SIG-M5 (cell line): ENCODE data around the gene HOXA13.

Experiments
- DNase-seq: peaks from one replicate; lab custom pipeline; 2025; lab: John Stamatoyannopoulos, UW

The HOXA13 gene

DNA sequence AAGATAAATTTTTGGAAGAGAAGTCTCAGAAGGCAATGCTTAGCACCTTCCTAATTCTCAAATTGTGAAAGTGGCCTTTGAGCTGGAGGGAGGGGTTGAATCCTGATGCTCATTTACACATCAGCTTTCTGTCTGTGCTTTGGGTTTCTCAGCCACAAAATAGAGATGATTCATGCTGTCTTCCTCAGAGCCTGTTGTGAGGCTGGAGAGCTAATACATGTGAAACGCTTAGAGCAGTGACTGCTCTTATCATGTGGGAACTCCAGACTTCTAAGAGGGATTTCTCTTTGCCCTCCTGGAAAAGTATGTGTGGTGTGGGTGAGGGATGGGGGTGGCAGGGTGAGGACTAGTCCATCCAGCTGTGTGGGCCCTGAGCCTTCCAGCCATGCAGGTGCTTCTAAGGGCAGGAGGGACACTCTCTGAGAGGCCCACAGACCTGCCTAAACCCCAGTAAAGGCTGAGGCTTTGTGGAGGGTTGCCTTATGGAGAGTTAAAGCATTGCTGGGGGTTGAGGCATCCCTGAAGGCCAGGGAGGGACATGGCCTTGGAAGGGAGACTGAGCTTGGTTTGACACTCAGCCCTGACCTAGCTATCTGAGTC lies 37.9 kb upstream of the HOXA13 start:
- DNase-seq: peak; percentile 10

DNA sequence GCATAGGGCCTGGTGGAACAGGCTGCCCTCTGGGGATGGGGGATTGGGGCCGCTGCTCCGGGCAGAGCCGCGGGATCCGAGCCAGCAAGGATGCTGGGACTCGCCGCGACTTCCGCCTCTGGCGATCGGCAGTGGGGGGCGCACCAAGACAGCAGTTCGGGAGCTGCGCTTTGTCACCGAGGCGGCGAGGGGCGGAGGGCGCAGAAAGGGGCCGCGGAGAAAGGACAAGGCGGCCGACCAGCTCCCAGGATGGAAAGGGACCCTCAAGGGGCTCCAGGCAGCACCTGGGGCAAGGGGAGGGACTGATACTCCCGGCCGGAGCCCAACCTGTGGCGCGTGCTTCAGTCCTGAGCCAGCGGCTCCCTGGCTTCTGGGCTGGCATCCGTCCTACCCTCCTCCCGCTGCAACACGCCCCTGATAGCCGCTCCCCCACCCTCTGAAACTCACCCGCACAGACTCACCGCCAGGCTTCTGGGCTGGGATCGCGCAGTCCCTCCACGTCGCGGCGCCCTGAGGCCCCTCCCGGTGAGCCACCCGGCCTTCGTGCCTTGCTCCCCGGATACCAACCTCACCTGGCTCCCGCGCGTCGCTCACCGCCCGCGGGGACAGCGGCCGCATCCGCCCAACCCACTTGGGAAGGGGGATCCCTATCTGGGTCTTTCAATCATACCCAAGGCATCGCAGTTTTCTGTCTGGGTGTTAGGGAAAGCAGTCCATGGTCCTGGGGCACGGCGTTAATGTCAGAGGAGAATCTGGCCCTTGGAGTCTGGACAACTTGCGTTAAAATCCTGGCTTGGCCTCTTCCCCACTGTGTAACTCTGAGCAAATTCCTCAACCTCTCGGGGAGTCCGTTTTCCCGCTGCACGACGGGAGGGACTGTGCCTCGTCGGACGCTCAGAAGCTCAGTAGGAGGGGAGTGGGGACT lies 35.8 kb upstream of the HOXA13 start:
- no peak for DNase-seq

DNA sequence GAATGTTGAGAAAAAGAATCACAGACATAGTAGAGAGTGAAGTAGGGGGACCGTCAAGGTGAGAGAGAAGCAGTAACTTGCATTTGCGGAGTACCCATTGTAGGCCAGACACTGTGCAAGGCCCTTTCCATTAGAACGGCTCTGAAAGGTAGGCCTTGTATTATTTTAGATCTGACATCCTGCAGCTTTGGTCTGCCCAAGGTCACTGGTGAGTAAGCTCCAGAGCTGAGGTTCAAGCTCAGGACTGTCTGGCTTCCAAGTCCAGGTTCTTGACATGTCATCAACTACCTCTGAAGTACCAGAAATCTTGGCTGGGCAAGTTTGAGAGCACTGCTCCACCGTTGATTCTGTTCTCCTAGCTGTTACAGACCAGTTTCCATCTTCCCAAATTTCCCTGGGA lies 29.6 kb upstream of the HOXA13 start:
- no peak for DNase-seq

DNA sequence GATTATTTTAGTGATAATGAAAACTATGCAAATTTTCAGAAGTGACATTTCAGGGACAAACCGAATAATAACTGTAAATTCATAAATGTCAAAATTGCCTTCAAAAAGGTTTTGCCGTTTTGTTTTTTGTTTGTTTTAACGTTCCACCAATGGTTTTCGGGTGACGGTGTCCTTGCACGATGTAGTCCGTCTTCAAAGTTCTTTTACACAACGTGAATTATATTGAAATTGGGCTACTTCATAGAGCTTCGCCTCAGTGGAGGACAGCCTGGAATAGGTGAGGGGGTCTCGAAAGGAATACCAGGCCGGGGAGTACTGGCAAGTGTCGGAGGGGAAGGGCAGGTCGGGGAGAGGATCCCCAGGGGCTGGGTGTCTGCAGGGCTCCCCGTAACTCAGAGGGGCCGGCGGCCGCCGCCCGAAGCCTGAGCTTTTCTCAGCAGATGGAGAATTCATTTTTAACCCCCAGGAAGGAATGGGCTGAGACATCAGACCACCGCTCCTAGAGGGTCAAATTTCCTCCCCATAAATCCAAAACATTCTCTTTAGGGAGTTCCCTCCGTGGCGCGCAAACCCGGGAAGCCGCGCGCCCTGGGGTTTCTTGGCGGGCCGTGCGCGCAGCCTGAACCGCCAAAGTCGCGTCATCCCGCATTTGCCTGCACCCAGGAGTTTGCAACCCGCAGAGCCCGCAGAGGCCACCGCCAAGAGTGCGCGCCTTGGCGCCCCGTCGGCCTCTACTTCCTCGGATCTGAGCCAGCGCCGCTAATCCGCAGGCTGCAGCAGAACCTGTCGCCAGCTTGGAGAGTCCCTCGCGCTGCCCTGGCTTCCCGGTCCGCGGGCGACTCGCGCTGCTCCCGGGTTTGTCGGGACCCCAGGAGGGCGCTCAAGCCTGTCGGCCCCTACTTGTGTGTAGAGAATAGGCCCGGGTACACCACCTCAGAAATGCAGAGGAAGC lies 25.4 kb upstream of the HOXA13 start:
- DNase-seq: no peak

DNA sequence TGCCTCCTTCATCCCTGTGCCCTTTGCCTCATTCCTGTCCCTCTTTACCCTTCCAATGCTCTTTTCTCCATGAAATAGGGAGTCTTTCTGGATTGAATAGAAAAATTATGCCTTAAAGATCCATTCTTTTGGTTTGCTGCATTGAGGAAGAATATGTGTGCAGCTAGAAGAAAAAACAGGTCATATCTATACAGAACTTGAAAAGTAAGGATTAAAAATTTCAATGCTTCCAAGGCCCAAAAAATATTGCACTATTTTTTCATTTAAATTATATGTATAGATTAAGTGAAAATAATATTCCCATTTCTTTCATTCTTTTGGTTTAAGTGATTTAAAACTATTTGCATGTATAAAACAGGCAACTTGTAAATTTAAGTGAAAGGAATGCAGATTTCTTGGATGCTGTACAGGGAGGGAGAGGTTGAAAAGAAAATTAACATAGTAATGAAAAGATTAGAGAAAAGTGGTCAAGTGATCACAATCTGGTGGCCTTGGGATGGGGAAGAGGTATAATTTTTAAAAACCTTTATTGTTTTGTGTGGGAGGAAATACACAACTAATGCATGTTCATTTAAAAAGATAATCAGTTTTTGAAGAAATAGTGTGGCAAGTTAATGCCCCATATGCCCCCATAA lies 24.2 kb upstream of the HOXA13 start:
- DNase-seq: no peak

DNA sequence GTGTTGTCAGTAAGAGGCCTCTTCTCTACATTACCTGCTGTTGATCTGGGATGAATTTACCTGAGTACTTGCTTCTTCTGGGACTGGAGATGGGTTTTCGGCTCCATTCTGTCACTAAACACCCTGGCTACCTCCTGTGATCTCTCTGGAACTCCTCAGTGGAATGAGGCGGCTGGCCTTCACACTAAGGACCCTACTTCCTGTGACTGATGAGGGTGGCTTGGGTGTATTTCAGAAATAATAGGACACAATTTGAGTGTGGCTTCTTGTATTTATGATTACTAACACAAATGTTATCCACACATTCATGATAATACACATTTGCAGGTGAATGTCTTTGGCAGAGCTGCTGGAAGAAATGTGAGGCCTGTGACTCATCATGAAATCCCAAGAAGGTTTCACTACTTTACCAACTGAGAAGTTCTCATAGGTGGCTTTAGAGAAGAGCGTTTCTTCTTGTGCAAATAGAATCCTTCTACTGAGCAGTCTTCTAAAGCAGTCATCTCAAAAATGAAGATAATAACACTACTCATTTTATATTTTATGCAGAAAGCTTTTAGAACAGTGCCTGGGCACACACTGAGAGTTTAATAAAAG lies 21.4 kb upstream of the HOXA13 start:
- no peak for DNase-seq

DNA sequence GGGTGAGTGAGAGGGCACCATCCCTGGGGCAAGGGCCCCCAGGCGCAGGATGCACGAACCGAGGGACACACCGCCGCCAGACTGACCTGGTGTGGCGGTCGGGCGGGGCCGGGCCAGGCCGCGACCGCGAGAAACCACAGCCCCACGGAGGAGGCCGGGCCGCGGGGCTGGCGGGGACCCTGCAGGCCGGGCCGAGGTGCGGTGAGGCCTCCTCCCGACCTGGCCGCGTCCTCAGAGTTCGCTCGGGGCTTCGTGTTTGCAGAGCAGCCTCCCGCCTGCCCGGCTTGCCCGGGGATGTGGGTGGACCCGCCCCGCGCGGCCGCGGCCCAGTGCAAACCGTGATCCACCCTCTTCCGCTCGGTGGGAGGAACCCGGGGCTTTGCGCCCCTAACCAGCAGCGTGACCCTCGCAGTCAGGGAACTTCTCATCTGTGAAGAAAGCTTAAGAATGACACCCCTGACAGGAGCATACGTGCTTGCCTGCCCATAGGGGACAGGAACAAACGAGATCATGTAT lies 20.6 kb upstream of the HOXA13 start:
- no peak for DNase-seq

DNA sequence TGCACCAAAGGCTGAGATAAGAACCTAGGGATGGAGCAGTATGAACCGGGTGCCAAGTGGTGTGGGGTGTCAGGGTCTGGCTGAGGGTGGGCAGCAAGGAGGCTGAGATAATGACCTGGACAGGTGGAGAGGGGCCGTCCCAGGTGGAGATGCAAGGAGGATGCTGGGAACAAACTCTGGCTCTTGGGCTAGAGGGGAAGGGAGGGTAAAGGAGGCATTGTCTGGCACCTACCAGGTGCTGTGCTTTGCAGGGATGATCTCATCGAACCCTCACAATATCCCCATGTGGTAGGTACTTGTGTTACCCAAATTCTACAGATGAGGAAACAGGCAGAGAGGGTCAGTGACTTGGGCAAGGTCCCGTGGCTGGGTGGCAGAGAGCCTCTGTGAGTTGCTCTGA lies 19.9 kb upstream of the HOXA13 start:
- no peak for DNase-seq

DNA sequence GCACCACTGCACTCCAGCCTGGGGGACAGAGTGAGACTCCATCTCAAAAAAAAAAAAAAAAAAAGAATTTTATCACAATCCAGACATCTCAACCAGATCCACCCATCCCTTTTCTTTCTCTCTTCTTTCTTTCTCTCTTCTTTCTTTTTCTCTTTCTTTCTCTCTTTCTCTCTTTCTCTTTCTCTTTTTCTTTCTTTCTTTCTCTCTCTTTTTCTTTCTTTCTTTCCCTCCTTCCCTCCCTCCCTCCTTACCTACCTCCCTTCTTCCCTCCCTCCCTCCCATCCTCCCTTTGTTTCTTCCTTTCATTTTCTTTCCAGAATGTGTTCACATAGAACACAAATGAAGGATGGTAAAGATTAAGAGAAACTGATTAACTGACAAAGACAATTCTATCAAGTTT lies 18.1 kb upstream of the HOXA13 start:
- DNase-seq: no peak

DNA sequence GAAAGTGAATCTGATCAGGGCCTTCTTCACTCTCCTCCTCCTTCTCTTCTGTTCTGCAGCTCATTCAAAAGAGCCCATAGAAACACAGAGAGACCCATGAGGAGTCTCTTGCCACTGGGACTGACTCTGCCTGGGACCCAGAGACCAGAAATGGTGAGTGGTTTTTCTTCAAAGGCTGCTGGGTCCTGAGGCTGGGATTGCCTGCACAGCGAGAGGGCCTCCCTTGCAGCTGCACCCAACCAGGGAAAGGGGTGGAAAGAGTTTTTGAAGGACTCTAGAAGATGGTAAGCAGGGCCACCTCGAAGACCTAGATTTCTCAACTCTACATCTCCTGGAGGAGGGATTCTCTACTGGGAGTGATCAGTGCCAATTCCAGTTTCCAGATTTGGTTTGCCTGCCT lies 15.5 kb upstream of the HOXA13 start:
- no peak for DNase-seq

DNA sequence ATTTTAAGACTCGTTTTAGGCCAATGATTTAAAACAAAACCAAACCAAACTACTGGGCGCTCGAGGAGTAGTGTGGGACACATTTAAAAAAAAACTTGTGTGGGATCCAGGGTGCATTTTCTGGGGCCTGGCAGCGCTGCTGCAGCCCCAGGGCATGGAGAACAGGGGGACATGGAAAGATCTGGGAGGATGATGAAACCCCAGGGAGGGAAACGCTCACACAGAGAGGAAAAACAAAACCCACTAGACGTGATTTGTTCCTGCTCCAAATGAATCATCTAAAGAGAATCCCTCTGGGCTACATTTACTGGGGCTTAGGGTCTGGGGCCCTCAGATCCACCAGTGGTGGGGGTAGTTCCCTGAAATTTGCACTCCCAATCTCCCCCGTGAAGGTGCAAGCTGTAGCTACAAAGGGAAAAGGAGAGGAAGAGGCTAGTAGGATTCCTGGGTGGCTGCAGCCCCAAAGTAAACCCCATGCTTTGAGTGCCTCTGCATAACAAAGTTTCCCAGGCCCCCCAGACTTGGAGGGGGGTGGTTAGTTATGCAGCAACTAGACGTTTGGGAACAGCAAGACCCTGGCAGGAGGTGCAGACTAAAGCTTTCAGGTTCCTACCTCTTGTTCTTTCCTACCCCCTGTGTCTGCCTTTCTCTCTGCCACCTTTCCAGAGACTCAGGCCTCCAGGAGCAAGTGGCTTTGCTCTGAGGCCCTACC lies 14.5 kb upstream of the HOXA13 start:
- no peak for DNase-seq

DNA sequence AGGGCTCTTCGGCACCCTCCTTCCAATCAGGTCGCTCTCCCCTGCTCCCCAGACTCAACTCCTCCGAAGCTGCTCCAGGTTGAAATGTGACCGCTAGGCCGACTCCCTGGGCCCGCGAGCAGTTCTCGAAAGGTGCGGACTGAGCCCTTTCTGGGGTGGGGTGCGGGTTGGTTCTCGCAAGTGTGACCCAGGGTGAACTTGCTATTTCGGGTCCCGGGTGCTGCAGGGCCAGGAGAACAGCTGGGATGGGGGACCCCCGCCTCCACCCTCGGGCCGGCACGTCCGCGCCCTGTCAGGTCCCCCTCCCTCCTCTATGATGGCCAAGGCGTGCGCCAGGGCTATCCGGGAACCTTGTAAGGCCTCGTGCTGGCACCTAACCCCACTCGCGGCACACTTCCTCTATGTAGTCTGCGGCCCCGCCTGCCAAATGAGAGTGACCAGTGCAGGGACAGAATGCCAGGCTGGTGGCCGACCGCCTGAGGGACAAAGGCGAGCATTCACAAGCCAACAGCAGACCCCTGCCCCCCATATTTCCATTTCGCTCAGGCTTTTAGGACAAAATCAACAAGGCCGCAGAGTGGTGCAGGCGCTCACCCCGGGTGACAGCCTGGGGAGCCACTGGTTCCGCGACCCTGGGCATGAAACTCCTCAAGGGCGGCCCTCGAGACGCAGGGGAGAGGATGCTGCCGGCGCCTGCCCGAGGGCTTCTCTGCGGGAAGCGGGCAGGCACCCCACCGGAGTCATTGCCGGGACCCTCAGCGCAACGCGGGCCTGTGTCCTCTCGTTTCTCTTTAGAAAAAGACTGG lies 13.7 kb upstream of the HOXA13 start:
- no peak for DNase-seq

DNA sequence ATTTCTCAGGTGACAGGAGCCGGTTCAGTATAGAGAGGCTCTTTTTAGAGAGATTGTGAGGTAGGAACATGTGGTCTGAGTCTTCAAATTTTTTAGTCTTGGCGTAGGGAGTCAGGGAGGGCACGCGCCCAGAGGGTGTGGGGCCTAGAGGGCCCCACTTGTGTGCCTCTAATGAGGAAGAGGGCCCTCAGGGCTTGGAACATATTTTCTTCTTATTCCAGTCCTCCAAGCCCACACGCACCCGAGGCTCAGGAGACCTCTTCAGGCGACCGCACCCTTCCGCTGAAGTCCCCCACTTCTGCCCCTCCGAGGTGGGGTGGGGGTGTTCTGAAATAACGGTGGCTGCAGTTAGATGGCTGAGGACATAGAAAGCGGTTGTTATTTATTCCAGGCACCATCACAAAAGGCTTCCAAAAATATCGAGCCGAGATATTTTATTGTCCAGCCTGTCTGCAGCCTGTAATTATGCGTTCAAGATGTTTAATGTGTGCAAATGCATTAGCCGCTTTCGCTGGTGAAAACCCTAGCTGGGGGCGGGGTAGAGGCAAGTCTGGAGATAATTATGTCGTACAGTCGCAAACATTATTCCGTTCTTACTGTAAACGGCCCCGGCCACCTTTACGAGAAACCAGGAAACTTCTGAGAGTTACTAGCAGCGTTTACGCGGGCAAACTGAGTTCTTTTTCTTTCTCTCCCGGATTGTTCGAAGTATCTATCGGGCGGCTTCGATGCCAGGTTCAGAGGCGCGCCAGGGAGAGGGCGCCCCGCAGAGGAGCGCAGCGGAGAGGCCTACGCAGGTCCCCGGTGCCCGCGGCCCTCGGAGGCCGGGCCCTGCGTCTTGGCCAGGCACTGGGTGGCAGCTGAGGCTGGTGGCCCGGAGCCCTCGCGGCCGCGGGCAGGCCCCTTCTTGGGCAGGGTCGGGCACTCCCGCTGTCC lies 12.9 kb upstream of the HOXA13 start:
- DNase-seq: no peak

DNA sequence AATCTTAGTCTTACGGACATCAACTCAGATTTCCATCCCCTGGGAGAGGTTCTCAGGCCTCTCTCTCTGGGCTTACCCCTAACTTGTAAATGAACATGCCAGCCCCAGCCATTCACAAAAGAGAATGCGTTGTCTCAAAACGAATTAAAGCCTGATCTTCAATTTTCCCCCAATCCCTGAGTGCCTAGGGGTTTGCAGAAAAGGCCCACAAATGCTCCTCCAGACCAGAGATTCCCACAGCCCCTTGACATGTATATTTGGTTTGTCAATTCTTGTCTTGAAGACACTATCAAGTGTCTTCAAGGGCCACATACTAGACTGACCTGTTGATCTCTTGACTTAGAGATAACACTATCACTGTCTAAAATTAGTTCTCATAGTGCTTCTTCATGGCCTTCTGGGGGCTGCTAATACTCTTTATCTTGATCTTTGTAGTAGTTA lies 11.9 kb upstream of the HOXA13 start:
- DNase-seq: no peak

DNA sequence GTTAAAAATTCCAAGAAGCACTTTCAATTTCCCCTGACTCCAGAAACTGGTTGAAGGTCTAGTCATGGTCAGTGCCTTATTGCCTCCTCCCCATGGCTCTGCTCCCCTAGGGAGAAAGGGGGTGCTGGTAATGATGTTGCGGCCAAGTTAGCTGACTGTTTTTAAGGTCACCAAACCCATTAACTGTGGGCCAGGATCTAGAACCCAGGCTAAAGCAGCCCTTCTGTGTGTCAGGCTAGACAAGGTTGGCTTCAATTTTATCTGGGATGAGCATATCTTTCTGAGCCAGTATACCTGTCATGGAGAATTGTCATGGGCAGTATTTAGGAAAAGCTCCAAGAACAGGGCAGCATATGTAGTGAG lies 11.2 kb upstream of the HOXA13 start:
- DNase-seq: no peak

DNA sequence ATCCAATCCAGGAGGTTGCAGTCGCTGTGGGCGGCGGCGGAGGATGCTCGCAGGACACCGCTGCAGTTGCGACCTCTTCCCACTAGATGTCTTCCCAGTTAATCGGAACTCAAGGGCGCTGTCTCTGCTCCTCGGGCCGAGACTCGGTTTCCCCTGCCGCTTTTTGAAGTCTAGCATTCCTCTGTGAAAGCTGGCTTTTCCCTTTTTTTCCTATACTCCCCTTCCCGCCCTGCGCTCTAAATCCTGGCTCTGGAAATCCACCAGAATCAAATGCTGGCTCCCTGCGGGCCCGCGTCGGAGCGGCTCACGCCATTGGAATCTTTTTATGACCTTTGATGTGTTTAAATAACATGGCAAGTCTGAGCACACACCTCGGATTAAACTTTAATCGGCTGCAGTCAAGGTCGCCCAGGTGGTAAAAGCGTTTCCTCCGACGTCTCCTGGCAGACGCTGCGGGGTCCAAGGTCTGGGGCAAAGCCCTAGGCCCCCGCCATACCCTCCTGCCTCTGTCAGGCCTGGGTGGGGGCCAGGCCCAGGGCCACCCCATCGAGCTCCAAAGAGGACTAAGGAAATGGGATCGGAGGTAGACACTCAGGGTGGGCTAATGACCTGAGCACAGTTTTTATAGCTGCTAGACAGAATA lies 10.7 kb upstream of the HOXA13 start:
- no peak for DNase-seq

DNA sequence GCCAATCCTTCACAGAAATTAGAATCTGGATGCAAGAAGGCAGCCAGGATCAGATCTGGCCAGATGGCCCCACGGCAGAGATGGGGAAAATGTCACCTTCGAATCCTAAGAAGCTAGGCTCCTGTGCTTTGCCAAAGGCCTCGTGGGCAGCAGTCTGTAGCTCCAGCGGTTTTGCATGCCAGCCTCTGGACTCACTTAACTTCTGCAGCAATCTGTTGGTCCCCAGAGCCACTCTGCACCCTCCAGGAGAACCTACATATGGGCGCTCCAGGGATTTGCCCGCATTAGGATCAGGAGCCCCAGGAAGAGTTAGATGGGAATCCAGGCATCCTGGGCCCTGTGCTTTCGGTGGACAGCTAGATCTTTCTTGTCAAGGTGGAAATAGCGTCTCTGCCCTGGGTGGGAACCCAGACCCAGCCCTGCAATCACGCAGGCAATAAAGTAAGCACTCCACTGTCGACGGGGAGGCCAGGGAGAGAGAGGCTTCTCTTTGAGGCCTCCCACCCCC lies 10.1 kb upstream of the HOXA13 start:
- no peak for DNase-seq

DNA sequence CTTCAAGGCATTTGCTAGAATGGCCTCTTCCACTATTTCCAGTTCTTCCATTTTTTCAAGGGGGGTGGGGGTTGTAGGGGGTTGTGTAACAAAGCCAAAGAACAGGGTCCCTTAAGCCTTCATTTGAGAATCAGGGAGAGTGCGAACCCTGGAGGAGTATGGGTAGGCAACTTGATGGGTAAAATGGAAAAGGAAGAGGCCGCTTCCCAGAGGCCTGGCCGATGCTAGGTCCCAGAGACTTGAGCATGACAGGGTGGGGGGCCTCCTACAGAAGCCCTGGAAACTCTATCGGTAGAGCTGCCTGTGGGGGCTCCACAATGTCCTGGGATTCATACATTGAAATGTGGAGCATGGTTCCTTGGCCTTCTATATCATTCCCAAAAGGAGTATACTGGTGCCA lies 9.1 kb upstream of the HOXA13 start:
- DNase-seq: no peak
